Islet precursor cell (in vitro differentiated cells): Measurements from ENCODE around the gene PKD1L1.
"Not testable (repeated sequence)": the region's sequence is repeated elsewhere in the genome, so short reads cannot be mapped to it uniquely, and the experiment has no call there.

ENCODE experiments used
- DNase-seq: peaks from one replicate; pipeline ENCODE4 v3.0.0-alpha.2; 2018

The PKD1L1 gene

DNA sequence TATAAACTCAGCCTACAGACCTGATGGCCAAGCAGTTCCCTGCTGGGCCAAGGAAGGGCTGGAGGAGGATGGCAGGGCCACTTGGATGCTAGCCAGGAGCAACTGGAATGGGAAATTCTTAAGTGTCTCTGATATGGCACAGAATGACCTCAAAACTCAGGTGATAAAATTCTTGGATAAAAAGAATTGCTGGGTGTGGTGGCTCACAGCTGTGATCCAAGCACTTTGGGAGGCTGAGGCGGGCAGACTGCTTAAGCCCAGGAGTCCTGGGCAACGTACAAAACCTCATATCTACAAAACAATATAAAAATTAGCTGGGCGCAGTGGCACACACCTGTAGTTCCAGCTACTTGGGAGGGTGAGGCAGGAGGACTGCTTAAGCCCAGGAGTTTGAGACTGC, 14.0 kb upstream of the PKD1L1 start:
- no peak for DNase-seq

DNA sequence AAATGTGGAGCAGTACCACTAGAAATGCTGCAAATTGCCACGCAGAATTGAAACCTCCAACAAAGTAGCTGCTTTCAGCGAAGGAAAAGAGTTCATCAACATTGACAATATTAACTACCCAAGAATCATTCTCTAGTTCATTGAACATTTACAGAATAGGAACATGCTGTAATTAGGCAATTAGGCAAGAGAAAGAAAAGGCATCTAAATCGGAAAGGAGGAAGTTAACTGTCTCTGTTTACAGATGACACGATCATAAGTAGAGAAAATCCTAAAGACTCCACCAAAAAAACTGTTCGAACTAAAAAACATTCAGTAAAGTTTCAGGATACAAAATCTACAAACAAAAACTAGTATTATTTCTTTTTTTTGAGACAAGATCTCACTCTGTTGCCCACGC, 8.9 kb upstream of the PKD1L1 start:
- DNase-seq = no peak

DNA sequence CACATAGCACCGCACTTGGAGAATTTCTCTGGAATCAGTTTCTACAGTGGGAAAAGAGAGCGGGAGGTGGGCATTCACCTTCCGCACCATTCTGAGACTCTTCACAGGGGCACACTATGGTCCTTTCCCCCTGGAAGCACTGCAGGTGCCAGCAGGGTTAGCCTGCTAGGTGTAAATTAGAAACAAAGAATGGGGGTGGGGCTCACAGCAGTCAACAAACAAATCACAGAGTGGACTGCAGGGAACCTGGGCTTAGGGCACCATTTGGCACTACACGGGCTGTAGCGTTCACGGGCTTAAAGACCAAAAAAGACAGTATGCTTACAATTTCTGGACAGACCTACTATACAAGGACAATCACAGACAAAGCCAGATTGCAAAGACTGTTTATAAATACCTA, 8.0 kb upstream of the PKD1L1 start:
- DNase-seq = peak; percentile 29

DNA sequence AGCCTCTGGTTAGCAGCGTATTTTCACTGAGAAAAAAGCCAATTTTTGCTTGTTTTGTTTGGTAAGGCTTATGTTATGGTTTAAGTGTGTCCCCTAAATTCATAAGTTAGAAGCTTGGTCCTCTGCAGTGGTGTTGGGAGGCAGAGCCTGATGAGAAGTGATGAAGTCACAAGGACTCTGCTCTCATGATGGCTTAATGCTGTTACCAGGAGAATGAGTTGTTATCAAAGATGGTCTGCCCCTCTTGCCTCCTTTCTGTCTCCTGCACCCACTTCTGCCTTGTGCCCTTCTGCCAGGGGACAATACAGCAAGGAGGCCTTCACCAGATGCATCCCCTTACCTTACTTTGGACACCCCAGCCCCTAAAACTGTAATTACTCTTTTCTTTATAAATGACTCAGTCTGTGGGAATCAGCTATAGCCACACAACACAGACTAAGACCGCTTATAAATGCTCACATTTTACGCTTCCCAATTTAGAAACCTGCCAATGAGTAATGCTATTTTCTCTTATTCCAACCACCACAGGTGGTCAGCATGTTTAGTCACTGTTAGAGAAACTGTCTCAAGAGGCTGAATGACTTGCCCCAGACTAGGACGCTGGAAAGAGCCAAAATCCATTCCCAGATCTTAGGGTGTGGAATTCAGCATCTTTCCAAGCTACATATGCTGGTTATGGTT, 6.1 kb upstream of the PKD1L1 start:
- DNase-seq = peak; percentile 24

DNA sequence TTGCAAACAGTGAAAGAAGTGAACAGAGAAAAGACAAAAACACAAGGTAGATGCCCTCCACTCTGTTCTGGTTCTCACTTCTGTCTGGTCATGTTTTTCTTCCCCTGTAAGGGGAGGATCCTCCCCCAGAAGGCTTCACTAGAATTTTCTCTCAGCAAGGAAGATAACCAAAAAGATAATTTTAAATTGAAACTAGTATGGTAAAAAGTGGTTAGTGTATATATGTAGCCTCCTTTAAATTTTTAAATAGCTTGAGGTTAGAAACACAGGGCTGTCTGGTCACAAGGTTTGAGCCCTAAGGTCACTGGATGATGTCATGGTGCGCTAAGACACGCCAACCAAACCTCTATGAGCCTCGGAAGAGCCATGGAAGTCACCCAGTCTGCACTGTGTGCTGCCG, 5.6 kb upstream of the PKD1L1 start:
- DNase-seq = peak; percentile 10

DNA sequence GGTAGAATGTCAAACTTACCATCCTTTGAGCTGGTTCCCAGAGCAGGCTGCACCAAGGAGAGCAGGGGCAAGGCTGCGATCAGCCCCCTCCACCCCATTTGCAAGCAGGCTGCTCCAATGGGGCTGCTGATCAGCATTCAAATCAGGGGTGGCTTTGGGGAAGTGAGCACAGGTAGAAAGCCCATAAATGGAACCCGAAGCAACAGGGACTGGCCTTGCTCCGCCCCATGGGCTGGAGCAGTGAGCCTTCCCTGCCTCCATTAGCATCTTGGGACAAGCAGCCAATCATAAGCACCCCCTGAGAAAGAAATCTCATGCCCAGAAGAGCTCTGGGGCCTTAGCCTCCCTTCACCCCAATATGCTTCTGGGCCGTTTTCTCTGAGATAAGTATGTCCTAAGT, 4.0 kb upstream of the PKD1L1 start:
- peak; percentile 28 for DNase-seq

DNA sequence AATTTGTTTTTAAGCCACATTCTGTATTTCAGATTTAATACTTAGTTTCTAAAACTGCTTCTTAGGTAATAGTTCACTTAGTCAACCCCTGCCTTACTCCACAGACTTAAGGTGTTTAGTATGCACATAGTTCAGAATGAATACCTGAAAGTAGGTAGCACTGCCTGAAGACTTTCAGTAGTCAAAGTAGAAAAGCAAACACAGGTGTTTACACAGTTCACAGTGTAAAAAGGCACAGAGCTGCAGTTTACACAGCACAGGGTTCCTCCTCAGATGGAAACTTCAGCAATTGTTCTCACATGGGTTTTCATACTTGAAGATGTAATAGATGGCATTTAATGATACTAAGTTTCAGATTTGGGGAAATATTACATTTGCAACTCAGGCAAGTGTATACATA, 3.1 kb upstream of the PKD1L1 start:
- DNase-seq = no peak

DNA sequence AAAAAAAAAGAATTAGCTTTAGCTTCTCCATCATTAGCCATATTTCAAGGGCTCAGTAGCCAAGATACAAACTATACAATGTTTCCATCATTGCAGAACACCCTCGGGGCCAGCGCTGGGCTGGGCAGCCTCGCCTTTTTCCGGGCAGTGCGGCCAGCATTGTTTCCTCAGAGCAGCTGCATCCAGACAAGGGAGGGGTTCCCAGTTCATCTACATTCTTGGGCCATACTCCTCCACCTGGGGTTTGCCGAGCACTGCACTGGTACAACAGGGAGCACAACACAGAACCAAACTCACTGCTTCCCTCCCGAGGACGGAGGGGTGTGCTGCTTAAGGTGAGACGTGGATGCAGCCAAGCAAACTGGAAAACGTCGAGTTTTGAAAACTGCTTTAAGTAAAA, 2.4 kb upstream of the PKD1L1 start:
- DNase-seq = peak; percentile 51

DNA sequence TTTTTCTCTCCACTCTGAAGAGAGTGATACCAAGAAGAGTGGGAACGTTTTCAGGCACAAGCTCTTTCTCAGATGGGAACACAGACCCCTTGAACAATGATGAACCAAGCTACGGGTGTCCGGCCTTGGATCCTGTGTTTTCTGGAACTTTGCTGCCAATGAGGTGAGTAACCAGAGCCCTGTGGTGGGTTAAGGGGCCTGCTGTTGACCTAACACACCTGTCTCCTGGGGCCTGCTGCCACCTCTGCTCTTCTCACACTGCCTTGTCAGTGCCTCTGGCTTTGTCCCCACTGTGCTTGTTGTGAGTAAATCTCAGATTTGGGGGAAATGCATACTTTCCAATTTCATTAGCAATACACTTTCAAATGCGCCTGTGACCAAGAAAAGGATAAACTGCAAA, 1.4 kb upstream of the PKD1L1 start:
- DNase-seq = peak; percentile 46

DNA sequence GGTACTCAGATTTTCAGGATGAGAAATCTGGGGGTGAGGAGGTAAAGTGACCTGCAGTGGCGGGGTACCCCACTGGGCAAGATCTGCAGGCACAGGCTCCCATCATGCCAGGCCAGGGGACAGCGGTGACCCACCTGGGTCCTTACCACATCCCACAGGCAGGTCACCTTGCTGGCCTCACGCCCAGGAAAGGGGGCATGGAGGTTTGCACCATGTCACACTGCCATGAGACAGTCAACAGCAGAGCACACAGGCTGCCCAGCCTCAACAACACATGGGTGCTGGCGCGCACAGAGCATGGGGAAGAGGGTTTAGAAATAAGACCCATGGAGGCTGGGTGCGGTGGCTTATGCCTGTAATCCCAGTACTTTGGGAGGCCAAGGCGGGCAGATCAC, 914 bp downstream of the PKD1L1 start:
- no peak for DNase-seq

DNA sequence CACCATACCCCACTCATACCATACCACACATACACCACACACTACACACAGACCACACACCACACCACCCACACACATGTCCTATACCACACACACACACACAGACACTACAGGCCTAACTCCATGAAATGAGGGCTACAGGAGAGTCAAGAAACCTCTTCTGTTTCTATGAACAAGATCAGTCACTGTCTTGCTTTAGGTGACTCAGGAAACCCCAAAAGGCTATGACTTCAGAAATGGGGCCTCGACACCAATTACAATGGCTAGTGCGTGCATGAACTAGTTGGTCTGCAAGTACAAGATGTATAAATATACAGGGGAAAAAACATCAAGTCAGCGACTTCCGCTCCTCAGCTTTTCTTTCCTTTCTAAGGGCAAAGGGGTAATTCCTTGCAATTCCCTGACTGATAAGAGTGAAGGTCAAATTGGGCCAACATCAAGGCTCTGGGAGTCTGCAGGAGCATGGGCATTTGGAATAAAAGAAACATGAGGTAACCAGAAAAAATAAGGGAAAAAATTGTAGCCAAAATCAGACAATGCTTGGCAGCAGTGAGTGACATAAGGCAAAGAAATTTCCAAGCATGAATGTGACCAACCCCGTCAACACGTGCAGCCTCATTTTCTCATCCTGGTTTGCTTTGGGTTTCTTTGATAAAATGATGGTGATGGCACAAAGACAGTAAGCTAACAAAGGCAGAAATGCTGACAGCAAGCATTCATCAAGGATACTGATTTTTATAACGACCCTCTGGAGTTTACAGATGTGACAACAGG, 1.5 kb downstream of the PKD1L1 start:
- DNase-seq = peak; percentile 19

DNA sequence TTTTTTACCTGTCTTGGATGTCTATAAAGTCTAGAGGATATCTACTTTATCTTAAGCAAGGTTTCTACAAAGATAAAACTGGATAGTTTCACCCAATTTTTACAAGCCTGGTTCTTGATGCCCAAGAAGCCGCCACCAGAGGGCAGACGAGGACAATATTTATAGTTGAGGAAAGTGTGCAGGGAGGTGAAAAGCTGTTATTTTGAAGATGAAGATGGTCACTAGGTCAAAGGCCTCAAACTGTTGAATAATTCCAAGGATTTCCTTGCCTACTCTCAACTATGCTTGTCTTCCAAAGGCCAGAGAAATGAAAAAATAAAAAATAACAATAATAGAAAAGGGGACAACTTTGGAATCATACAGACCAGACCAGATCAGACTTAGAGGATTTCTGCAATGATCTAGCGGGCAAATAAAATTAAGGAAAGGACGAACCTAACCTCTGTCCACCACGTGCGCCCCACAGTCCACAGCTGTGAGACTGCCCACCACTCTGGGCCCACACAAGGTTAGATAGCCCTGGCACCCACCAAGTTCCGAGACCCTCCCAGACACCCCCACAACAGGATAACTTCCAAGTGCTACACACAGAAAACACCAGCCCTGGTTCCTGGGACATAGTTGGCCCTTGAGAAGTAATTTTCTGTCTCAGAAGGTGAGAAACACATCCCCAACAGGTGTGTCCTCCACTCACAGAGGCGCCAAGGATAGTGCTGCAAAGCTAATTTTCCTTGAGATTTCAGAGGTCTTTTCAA, 2.8 kb downstream of the PKD1L1 start:
- DNase-seq = peak; percentile 75

DNA sequence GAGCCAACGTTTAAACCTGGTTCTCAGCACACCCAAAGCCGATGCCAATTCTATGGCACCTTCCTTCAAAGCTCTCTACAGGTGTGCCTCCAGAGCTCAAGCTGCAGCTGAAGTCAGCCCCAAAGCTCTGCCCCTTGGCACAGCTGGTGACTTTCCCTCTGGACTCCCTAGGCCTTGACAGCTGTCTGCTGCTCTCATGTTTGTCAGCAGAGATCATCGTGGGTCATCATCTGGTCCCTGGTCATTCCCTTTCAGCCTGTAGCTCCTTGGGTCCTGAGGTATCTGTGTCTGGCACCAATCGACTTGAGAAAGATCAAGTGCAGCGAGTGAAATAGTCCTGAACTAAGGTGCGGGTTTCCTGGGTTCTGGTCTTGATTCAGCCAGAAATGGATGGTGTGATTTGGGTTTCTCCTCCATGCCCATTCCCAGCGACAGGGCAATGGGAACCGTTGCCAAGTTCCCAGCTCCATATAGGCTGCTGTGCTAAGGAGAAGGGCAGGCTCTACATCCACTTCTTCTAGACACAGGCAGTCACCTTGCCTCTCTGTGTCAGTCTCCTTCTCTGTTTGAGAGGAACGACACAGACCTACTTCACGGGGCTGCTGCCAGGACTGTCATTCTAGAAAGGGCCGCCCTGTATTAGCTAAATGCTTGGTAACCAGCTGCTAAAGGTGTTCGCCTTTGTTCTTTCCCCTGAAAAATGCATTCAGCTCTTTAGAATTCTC, 3.6 kb downstream of the PKD1L1 start:
- DNase-seq = peak; percentile 39

DNA sequence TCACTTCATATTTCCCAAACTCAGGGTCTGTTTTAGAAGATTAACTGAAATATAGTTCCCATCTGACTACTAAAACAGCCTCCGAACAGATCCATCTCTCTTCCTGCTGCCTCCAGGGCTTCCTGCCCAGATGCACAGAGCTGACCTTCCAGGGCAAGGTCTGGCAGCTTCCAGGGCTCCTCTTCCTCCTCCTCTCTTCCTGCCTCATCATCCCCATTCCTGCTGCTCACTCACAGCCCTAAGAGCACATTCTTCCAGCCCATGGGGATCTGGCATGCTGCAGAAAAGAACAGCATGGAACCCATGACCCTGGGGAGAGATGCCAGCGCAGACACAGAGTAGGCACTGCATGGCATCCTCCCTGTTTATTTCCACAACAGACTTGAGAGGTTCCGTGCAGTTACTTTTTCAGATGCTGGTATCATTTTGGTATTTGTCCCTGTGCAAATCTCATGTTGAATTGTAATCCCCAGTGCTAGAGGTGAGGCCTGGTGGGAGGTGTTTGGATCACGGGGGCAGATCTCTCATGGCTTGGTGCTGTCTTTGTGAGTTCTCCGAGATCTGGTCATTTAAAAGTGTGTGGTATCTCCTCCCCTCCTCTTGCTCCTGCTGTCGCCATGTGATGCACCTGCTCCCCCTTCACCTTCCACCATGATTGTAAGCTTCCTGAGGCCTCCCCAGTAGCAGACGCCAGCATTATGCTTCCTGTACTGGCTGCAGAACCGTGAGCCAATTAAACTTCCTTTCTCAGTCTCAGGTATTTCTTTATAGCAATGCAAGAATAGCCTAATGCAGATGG, 4.4 kb downstream of the PKD1L1 start:
- peak; percentile 47 for DNase-seq

DNA sequence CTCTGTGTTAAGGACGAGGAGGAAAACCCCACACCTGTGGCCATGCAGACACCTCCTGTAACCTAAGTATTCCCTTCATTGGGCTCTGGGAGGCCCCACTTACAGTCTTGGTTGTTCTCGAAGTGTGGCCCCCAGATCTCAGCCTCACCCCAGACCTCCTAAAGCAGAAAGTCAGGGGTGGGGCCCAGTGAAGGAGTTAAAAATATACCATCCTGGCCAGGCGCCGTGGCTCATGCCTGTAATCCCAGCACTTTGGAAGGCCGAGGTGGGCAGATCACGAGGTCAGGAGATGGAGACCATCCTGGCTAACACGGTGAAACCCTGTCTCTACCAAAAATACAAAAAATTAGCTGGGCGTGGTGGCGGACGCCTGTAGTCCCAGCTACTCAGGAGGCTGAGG, 5.6 kb downstream of the PKD1L1 start:
- not testable (repeated sequence) for DNase-seq

DNA sequence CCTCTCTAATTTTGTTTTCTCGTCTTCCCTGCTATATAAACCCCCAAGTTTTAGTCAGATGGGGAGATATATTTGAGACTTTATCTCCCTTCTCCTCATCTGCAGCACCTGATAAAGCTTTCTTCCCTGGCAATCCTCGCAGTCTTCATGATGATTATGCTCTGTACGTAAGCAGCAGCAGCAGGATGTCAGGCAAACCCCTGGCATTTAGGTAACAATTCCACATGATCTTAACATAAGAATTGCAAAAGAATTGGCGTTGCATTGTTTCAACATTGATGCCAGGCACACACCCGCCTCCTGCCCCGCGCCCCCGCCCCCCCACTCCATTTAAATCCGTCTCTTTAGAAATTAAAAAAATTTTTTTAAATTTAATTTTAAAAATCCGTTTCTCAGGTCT, 6.1 kb downstream of the PKD1L1 start:
- DNase-seq = no peak

DNA sequence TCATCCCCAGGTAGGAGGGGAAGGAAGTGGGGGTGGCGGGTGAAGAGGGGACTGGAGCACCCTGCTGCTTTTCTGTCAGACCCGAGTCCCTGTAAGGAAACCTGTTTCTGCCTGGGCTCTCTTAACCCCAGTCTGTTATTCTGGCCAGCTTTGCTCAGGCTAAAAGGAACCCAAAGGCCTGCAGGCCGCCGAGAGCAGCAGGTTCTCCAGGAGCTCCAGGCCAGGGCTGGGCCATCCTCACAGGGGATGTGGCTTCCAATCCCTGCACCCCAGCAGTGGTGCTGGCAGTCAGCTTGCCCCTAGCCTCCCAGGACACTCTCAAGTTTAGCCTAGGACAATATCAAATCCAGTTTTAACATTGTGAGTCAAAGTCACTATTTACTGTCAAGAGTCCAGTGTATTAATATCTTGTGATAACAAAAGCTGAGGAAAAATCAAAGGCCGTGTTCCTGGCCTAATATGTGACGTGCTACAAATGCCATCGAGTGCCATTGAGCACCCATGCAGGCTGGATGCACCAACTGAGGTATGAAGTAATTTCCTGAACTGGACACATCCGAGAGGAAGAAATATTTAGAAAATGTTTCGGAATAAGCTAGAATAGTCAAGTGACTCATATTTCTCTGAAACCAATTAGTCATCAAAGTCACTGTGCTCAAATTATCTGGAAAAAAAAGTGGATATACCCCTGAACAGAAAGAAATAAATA, 7.0 kb downstream of the PKD1L1 start:
- DNase-seq = no peak

DNA sequence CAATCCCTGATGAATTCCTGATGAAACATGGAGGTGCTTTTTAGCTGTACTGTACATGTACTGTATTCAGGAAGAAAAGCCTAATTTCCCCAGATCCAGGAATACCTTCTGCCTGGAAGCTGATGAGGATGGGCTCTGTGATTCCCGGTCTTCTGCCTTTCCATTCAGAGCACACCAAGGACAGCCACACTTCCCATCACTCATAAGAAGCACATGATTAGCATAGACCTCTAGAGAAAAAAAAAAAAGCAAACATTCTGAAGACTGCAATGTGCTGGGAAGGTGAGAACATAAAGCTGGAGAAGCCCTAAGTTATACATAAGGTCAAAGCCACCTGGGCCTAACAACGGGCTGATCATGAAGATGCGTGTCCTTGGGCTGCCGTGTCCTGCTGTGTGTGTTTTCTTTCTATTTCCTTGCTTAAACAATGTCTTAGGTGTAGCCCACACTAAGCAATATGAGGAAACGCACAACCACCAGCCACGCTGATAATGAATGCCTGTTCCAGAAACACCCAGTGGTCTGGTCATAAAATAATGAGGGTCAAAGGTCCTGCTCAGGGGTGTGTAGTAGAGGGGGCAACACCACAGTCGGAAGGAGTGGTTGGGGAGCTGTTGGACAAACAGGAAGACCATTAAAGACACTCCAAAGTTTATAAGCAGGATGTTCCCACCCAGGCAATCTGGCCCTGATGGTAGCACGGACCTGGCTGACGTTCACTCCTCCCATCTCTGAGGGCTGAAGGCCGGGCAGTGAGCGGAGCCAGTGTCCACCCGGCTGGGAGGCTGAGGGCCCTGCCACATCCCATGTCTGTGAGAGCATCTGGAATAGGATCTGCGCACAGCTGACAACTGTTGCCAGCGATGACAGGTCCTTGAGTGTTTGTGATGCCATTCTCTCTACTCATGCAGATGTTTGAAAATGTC, 7.9 kb downstream of the PKD1L1 start:
- peak; percentile 61 for DNase-seq

DNA sequence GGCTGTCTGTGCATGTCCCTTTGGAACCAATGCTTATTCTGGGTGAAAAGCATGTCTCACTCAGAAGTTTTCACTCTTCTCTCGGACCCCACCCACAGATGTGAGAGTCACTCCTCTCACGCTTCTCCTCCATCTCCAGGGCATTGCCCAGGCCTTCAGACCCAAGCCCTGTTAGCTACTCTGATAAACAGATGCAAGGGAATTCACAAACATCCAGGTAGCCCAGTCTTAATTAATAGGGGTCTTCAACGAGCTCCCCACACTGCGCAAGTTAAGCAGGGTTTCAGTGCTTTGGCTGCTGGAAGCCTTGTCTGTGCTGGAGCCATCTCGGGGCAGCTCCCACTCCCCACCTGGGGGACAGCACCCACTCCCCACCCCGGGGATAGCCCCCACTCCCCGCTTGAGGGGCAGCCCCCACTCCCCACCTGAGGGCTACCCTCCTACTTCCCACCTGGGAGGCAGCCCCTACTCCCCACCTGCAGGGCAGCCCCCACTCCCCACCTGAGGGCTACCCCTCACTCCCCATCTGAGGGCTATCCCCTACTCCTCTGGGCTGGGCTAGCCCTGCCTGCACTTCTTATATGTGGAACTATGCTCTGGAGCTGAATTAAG, 8.7 kb downstream of the PKD1L1 start:
- DNase-seq = no peak

DNA sequence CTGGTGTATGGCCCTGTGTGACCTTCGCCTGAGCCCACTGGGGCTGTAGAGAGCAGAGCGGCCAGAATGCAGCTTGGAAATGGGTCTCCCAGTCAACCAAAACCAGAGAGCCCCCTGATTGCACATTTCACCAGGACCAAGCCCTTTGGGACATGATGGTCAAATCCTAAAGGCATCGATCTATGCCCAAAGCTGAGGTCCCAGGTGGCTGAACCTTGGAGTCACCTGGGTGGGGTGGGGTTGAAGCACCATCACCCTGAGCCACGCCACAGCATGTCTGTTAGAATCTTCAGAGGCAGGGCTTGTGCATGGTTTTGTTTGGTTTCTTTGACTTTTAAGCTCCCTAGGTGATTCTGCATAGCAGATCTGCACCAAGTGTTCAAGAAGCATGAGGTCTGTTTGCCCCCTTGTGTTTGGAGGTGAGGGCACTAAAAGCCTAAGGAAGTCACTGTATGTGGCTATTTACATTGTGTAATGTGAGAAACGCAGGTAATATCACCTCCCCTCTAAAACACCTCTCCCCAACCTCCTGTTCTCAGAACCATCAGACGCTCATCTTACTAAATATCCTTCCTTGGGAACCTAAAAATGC, 9.6 kb downstream of the PKD1L1 start:
- DNase-seq = no peak
